Activated T-cell treated with anti-CD3 and anti-CD28 coated beads, Interleukin-2, amount 50 U/mL, for 48 hours (primary cell): ENCODE data around the gene SMARCD3.

Experiments used
- DNase-seq, 2 experiments: peaks; one replicate each; pipeline ENCODE4 v3.0.0-alpha.2; 2020

SMARCD3 gene

DNA sequence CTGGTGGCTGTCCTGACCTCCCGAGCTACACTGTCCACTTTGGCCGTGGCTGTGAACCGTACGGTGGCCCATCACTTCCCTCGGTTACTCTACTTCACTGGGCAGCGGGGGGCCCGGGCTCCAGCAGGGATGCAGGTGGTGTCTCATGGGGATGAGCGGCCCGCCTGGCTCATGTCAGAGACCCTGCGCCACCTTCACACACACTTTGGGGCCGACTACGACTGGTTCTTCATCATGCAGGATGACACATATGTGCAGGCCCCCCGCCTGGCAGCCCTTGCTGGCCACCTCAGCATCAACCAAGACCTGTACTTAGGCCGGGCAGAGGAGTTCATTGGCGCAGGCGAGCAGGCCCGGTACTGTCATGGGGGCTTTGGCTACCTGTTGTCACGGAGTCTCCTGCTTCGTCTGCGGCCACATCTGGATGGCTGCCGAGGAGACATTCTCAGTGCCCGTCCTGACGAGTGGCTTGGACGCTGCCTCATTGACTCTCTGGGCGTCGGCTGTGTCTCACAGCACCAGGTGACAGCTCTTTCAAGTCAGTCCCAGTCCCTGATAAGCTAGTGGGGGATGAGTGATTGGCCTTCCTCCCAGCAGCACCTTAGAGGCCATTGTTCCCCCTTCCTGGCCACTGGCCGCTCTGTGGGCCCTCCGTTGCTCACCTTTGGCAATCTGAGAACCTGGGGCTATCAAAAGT, 13.3 kb downstream of the SMARCD3 start:
- no peak for DNase-seq

- no peak for DNase-seq
Observed at GRCh38 chr7:151233804-151234203, 14.7 kb downstream of the SMARCD3 start.

- DNase-seq = peak; percentile 86
Observed at GRCh38 chr7:151232917-151233701, 15.4 kb downstream of the SMARCD3 start.

DNA sequence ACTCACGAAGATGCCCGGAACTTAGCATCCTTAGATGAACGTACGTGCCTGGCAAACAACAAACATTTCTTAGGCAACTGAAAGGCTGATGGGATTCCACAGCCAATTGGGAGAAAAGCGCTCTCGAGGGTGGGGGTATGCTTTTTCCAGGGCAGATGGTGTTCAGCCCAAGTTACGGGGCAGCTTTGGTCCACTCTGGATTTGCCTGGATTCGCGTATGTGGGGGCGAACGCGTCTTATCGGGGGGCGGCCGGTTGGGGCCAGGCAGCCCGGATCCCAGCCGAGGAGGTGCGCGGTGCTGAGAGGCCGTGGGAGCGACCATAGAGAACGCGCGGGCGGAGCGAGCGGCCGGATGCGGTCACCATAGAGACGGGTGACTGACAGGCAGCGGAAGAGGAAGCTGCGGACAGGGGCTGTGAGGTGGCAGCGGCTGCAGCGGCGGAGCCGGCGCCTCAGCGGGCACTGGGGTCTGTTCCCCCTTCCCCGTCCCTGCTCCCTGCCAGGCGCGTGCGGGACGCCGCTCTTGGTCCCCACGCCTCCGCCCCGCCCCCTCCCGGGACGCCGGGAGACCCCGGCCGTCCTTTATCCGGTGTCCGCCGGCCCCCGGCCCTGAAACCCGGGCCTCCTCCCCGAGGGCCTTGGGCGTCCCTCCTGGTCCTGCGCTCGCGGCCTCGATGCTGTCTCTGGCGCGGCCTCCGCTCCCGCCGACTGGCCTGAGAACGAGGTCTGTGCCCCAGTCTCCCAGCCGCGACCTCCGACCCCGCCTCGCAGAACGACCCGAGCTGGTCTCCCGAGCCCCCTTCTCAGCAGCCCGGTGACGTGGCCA, 16.2 kb downstream of the SMARCD3 start, which contains the start of gene CHPF2:
CHPF2 (plus strand) TSS at position 393 of the 826 bp plus-strand sequence. CDS start 1,529 bp downstream, outside the sequence.
- peak; percentile 89 to 93 for DNase-seq

DNA sequence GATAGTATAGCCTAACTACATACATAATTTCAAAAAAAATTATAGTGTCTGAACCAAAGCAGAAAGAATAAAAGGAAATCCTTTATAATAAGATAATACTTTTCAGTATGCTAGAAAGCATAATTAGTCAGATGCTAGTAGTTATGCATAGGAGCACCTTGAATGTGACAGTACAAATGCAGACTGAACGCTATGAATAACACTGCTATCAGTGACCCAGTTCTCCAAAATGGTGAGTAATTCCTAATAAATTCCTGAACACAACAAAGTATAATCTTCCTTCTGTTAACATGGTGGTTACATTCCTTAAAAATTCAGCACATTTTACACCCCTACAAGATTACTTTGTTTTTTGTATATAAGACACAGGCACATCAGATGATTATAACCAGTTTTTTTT, 17.4 kb downstream of the SMARCD3 start:
- DNase-seq = no peak

DNA sequence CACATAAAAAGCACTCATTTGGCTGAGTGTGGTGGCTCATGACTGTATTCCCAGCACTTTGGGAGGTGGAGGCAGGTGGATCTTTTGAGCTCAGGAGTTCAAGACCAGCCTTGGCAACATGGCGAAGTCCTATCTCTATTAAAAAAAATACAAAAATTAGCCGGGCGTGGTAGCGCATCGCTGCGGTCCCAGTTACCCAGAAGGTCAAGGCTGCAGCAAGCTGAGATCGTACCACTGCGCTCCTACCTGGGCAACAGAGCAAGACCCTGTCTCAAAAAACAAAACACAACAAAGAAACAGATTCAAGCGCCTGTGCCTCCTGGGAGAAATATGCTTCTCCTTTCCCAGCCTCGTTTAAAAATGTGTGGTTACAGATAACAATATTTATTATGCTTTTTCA, 19.2 kb downstream of the SMARCD3 start:
- DNase-seq = no peak

DNA sequence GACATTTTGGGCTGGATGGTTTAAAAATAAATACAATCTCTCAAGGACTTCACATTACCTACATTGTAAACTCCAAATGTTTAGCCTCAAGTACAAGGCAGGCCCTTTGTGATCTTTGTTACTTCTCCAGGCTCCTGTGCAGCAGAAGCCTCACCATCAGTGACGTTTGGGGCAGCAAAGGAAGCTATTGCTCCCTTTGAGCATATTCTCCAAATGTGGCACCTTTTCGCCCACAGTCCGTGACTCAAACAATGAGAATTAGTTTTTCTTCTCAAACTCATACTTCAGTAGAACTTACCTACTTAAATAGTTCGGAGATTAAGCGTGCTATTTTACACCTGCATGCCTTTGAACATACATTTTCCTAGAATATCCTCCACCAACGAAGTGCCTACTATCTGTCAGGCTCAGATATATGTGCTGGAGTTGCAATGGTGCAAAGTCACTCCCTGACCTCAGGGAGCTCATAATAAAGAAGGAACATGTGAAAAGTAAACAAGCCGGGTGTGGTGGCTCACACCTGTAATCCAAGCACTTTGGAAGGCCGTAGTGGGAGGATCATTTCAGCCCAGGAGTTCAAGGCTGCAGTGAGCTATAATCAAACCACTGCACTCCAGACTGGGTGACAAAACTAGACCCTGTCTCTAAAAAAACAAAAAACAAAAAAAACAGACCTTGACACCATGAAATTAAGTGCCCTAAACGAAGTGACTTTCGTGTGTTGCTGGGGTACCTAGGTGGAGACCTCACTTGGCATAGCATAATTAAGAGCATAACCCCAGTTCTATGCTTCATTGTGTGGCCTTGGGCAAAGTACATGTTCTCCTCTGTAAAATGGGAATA, 20.2 kb downstream of the SMARCD3 start:
- DNase-seq = no peak

DNA sequence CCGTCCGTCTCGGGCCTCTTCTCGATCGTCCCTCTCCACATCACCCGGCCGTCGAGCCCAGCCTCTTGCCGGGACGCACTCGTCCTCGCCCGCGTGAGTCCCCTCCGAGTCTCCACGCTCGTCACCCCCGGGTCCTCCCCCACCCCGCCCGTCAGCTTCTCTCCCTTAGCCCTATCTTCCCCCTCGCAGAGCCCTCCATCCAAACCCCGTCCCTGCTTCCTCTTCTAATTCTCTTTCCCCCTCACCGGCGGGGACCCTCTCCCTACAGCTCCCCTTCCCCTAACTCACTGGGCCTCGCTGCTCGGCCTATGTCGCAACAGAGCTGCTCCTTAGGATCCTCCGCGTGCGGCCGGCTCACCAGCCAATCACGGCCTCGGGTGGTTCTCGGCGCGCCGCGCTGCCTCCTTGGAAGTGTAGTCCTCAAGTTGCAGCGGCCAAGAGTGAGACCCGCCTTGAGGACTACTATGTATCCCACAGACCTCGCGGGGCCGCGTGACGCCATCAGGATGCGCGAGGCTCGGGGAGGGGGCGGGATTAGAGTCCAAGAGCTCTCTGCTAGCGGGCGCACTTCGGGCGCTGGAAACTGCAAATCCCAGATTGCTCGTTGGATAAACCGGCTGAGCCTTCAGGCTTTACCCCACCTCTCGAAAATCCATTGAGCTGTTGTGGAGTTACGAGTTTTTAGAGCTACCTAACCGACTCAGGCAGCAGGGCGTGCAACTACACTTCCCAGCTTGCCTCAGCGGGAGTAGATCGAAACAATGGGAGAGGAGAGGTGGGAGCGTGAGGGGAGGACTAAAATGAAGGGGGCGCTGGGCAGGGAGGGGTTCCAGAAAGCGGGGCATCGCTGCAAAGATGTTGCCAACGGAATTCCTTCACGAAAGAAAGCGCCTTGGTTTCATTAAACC, 21.4 kb downstream of the SMARCD3 start, which contains the start of gene ABCF2:
ABCF2 (minus strand) TSS at position 331 of the 908 bp plus-strand sequence. CDS start 747 bp downstream, outside the sequence.
- peak; percentile 99 to 100 for DNase-seq

DNA sequence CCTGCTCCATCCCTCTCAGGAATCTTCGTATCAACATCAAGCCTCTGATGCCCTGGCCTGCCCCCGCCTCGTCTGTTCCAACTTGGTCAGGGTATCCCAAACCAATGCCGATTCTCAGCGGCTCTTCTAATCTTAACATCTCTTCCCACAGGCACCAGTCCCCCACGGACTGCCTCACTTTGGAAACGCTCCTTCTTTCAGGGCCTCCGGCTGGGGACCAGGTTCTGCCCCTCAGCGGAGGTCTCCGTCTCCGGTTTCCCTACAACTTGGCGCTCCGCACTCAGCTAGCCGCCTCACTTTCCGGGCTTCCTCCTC, 22.0 kb downstream of the SMARCD3 start:
- DNase-seq = no peak

DNA sequence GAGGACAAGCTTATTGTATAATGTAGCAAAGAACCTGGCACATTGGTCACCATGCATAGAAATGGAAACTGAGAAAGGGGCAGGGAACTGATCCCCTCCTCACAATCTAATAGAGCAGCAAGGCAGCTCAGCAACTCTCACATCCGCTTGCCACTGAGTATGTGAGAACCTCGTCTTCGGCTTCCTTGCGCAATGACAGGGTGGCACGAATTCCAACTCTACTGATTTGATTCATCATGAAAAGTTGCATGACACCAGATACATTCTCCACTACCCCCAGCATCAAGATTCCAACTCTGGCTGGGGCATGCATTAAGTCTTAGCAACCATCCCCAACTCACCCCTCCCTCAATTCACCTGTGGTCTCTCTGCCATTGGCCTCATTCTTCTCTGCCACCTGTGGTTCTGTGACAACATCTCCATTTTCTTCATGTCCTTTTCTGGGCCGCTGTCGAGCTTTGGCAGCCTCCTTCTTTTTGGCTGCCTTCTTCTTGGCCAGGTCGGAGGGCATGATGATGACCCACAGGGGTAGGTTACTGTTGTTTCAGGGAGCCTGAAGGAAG, 22.5 kb downstream of the SMARCD3 start:
- DNase-seq = no peak

DNA sequence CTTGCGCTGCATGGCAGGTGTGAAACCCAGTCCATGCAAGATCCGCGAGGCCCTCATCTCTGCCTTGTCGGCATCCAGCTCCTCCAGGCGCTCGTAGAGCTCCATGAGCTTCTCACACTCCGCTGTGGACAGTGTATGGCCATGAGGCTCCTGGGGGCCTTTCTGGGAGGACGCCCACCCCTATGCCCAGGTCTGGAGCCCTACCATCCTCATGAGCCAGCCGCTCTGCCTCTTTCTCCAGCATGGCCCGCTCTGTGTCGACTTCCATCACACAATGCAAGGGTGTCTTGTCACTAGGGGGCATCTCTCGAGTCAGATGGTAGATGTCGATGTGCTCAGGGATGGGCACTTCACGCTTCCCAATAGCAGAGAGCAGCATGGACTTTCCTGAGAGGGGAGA, 24.8 kb downstream of the SMARCD3 start:
- no peak for DNase-seq

DNA sequence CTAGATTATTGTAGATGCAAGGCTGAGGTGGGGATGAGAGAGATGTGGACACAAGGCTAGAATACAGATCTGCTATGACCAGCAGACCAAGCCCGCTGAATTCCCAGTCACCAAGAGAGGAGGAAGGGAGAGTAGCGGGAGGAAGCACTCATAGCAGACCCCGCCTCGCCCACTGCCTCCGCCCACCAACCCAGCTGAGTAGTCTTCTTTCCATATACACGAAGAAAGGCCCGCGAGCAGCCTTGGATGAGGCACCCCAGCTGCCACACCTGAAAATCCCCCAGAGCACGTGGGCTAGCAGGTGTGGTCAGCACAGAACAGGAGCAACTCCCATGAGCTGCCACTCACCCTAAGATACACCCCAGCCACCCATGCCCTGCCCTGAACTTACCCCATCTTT, 30.3 kb downstream of the SMARCD3 start:
- no peak for DNase-seq

DNA sequence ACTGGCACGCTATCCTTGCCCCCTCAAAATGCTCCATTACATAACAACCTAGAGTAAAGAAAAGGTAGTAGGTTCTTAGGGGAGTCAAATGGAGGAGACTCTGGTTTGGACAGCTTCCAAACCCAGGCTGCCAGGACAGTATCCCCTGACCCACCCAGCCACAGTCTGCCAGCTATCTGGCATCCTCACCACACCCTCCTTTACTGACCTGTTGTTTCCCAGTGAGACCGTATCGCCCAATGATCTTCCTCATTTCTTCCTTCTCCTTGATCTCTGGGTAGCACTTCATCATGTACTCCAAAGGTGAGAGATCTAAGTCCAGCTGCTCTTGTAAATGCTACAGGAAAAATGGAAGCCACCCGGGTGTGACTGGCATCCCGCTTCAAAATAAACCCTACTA, 33.1 kb downstream of the SMARCD3 start:
- no peak for DNase-seq

- DNase-seq = no peak
Observed at GRCh38 chr7:151213826-151214225, 34.7 kb downstream of the SMARCD3 start.

- DNase-seq = no peak
Observed at GRCh38 chr7:151212626-151213025, 35.9 kb downstream of the SMARCD3 start.

DNA sequence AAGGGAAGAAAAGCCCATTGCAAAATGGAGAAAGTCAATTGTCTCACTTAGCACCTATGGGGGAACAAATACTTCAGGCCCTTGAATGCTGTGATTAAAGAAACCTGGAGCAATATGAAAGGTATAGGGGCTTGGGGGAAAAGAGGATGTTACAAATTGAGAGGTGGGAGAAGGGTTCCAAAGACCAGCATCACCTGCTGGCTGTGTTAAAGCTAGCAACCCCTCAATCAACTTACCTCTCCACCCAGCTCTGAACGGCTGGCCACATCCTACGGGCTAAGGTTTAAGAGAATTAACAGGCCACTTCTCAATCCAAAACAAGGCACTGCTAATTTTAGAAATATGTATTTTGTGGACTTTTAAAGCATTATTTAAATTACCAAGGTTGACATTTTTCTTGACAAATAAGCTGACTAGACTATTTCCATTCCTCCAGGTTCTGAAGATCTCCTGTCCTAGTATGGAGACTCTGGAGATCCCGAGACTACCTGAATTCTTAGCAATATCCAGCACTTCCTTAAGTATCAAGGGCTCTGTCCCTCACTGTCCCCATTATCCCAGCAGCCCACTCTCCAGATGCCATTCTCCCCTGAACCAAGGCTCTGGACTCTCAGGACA, 37.2 kb downstream of the SMARCD3 start:
- DNase-seq = no peak

DNA sequence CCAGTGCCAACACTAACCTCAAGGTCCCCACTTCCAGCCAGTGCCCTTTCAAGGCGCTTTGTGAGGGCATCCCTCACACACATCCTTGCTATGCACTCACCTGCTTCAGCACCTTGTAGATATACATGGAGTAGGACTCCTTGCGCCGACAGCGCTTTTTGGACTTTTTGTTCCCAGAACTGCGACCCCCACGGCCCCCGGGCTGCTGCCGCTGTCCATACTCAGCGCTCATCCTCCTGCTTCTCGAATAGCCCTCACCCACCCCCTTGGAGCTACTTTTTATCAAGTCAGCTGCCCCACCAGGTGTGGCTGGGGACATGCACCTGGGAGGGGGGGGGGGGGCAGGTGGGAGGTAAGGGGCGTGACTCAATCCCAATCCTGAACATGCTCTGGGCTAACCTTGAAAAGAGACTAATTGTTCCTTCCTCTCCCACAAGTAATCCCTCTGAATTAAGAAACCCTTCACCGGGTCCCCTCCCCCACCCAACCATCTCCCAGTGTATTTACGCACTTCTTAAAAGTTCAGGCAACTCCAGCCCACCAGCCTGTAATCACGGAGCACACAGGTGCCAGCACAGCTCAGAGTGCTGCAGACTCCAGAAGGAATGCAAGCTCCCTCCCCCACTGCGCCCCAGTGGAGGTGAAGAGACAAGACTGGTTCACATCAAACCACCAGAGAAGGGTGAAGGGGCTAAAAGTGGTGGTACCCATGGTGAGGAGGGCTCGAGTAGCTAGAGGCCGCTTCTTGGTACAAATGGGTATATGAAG, 38.2 kb downstream of the SMARCD3 start, which contains the start of gene H2BK1:
H2BK1 (minus strand) TSS at position 402 of the 768 bp plus-strand sequence; CDS start at position 232, 170 bp downstream.
- DNase-seq = no peak

DNA sequence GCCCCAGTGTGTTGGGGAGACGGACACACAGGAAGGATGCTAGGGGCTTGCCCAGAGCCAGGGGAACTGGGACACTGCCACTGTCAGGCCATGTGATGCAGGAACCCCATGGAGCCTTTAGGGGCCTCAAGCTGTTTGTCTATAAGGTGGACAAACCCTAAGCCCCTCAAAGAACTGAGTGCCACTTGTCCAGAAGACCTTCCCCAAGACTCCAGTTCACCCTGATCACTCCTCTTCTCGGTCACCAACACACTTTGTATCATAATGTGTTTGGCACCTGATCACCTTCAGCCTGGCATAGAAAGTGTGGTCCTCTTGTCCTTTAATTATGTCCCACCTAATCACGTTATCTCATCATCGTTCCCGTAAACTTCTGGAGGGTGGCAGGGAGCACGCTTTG, 38.9 kb downstream of the SMARCD3 start:
- DNase-seq = no peak

- DNase-seq = no peak
Observed at GRCh38 chr7:151208253-151208862, 40.1 kb downstream of the SMARCD3 start.
